HG02981 (cell line): ENCODE measurements around the gene NOS3.

Experiments
- ATAC-seq: cut with Tn5 transposase; IDR thresholded peaks from one replicate; pipeline ENCODE4 v1.9.1; 2021; ENCODE audit warnings: mild to moderate bottlenecking, moderate library complexity; ENCODE audit not compliant: unreplicated experiment

NOS3 gene

DNA sequence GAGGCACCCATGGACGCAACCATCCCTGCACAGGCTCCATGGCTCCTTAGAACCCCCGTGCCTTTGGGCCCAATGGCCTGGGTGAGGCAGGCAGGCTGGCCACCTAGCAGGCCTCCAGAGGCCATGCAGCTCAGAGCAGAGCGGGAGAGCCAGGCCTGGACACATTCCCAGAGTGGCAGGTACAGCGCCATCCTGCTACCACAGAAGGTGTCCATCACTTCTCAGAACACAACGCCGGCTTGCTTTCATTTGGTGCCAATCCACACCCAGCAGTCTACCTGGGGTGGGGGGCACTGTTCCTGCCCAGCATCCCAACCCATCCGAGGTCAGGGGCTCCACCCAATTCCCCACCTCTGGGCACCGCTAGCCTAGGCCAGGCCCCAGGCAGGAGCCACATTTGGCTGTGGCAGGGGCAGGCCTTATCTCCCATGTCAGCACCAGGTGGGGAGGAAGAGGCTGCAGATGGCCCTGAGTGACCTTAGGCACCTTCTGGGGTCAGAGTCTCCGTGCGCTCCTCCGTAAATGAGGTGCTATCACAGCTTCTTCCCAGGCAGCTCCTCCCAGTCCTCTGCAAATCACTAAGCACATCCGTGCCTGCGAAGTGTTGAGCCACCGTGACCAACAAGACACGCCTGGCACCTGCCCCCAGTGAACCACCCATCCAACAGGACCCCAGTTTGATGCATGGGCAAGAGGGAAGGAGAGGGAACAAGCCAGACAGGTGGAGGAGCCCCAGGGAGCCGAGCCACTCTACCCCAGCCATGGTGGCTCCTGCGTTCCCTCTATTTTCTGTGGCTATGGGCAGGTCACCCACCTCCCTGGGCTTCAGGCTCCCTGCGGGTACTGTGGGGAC lies 26.9 kb upstream of the NOS3 start:
- no peak for ATAC-seq

DNA sequence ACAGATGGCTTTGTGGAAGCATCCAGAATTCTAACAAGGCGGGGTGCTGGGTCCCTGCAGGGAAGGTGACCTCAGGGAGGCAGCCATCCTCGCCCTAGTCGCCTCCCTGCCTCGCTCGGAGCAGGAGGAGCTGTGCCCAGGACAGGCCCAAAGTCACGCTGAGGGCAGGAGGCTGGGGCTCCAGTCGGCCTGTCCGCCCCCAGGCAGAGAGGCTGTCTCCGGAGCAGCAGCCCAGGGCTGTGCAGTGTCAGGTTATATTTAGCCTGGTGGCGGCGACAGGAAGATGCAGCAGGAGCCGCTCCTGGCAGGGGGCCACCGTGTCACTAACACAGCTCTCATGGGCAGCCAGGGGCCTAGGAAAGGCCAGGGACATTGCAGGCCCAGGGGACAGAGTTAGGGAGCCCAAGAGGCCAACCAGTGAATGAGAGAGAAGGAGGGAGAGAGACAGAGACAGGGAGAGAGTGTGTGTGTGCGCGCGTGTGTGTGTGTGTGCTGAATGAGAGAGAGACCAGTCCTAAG lies 26.2 kb upstream of the NOS3 start:
- ATAC-seq = no peak

- ATAC-seq = no peak
Measured at GRCh38 chr7:150965273-150965830, 25.5 kb upstream of the NOS3 start.

- ATAC-seq = no peak
Measured at GRCh38 chr7:150966002-150966401, 24.8 kb upstream of the NOS3 start.

DNA sequence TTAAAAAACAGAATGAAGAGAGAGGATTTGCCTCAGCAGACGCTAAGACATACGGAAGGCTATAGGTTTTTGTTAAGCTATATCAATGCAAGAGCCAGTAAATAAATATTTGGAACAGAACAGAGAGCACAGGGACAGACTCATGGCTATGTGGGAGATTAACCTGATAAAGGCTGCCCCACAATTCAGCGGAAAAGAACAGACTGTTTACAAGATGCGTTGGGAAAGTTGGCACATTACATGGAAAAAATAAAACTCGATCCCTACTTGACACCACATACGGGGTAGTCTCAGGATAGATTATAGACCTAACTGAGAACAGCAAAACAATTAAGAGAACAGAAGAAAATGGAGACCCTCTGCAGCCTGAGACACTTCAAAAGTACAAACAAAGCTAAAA lies 23.5 kb upstream of the NOS3 start:
- no peak for ATAC-seq

DNA sequence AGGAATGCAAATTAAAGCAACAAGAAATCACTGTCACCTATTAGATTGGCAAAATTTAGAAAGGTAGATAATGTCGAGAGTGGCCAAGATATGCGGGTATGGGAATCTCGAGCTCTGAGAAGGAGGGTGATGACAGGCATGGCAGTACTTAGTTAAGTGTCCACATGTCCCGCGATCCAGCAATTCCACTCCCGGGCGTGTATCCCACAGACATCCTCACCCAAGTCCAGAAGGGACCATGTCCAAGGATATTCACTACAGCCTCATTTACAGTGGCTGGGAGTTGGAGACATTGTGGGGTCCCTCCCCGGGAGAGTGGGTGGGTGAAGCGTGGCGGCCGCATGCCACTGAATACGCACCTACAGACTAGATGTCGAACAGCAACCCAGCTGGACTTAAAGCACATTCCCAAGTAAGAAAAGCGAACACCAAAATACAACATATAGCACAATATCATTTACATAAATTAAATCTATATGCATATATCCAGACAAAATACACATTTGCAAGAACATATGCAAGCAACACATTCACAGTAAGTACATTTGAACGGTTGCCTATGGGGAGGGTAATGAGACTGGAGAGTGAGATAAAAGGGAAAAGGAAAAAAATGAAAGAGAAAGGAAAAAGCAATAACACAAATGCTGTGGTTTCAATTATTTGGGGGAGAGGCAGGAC lies 22.6 kb upstream of the NOS3 start:
- no peak for ATAC-seq

DNA sequence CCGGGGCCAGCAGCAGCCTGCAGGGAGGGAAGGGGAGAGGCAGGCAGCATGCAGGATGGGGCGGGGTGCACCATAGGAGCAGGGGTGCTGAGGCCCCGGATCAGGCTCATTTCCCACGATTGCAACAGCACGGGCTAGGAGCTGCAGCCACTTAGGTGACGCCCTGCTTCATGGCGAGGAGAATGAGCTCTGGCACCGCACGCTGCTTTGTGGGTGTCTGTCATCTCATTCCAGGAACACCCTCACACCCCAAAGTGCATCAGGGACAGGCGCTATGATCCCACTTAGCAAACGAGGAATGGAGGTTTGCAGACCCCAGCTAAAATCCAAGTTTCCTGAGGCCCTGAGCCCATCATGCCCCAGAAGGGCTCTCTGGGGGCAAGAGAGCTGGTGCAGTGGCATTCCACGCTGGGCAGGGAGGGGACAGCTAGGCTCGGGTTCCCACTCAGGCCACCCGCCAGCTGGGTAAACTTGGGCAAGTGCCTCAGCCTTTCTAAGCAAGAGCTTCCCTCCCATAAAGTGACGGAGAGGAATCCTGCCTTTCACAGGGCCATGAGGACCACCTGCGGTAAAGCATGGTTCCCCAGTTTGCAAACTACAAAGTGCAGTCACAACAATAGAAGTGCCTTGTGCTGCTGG lies 22.0 kb upstream of the NOS3 start:
- no peak for ATAC-seq

DNA sequence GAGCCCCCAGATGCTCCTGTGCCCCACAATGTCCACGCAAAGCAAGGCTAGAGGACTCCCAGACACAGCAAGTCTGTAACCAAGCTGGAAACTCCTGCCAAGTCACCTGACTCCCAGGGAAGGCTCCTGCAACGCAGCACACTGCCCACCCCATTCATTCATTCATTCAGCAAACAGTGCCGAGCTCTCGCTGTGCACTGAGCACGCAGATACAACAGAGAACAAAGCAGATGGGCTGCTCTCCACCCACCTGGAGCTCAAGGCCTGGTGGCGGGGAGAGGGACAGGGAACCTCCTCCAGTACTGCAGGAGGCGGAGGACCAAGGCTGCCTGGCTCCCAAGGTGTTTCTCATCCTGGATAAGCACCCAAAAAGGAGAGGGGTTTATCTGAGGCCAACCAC lies 21.3 kb upstream of the NOS3 start:
- no peak for ATAC-seq

DNA sequence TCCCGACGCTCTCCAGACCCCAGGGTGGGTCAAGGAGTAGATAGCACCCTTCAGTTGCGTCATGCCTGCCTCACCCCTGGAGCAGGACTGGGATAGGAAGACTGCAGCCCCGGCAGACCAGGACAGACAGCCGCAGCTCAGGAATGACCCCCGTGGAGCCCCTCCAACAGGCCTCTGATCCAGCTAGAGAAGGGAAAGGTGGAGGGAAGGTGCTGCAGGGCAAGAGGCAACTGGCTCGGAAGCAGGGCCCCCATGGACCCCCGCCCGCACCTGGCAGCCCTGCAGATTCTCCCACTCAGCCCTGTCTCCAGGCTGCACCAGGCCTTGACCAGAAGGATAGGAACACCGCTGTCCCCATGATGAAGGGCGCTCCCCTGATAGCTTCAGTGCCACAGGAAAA lies 20.4 kb upstream of the NOS3 start:
- ATAC-seq = no peak

DNA sequence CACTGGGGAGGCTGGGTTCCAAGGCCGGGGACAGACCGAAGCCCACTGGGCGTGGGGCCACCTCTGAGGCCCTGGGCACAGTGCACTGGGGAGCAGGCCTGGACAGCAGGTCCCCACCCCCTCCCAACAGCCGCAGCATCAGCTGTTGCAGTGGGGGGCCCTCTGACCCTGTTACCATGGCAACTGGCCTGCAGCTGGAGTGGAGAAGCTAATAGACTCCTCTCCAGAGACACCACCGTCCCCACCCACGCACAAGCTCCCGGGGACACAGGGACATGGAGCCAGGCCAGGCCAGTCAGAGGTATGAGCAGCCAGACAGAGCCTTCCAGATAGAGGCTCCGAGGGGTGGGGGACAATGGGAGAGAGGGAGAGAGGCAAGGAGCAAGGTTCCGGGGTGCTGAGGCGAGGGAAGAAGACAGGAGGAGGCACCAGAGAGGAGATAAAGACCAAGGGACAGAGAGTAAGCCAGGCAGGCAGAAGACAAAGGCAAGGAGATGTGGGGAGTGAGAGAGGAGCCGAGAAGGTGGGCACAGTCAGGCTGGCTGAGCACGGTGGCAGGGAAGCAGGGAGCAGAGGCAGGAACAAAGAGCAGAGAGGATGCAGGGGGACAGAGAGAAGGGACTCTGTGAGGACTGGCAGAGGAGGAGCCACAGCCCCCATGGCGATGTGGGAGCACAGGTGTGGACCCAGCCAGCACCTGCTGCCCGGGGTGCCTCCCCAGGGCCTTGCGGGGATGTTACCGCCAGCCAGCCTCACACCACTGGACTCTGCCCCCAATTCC lies 19.4 kb upstream of the NOS3 start:
- ATAC-seq = no peak

- ATAC-seq = no peak
Measured at GRCh38 chr7:150972023-150972468, 18.8 kb upstream of the NOS3 start.

GRCh38 chr7:150972741-150973140 lies 18.1 kb upstream of the NOS3 start:
- ATAC-seq = no peak

DNA sequence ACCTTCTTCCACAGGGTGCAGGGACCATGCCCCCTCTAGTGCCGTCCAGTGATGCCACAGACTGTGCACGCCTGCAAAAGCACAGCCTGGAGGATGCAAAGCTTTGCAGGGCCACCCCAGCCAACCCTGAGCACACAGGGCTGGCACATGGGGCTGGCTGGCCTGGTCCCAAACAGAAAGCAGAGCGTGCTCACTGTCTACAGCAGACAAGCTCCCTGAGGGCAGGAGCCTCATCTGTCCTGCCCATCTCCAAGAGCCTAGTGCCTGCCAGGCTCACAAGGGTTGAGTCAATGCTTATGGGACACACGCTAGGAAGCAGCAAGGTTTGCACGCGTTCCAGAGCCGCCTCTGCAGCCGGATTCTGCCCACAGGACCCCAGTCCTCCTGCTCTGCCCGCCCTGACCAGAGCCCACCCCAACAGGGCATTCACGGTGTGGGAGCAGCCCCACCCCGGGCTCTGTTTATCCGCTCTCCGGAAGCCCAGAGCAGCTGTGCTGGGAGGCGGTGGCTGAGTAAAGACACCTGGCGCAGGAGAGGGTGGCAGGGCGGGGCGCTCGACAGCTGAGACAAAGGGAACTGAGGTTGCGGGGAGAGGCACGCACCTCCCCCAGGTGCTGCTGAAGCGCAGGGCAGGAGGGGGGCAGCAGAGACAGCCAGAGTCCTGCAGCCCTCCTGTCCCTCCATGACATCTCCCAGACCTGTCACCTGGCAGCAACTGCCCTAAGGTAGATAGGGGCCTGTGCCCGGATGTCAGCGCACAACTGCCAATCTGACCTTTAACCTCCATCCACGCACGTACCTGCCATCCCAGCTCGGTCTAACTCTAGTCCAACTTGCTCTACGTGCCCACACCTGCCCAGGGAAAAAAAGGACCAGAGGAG lies 17.0 kb upstream of the NOS3 start:
- no peak for ATAC-seq

DNA sequence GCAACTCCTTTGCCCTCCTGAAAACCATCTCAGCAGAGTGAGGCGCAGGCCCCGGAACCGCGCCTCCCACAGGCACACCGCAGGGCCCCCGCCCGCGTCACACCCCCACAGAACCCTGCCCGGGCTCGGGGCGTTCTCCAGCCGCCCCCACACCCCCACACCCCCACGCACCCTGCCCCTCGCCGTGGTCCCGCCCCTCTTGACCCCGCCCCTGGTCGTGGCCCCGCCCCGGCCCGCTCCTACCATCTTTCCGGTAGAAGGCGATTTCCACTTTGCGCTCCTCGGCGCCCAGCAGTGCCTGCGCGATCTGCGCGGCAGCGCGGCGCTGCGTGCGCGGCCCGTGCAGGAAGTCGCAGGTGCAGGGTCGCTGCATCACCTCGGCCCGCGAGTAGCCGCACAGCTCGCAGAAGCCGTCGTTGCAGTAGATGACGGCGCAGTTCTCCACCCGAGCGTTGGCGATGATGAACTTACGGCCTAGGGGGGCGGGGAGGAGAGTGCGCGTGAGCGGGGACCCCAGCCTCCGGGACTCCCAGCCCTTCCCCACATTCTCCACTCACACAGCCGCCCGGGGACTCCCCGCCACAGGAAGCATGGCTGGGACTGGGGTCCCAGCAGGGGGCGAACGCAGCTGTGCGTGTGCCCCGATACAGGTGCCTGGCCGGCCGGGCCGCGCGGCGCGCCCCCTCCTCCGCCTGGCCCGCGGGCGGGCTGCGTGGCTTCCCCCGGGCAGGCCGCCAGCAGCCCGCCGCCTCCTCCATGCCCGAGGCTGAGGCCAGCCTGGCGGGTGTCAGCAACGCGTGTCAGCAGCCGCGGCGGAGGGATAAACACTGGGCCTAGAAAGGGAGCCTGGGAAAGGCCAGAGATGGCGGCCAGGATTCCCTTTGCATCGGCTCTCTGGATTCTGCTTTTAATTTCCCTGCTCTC lies 16.1 kb upstream of the NOS3 start:
- ATAC-seq = peak; percentile 49

- ATAC-seq = no peak
Measured at GRCh38 chr7:150975536-150976319, 15.1 kb upstream of the NOS3 start.

DNA sequence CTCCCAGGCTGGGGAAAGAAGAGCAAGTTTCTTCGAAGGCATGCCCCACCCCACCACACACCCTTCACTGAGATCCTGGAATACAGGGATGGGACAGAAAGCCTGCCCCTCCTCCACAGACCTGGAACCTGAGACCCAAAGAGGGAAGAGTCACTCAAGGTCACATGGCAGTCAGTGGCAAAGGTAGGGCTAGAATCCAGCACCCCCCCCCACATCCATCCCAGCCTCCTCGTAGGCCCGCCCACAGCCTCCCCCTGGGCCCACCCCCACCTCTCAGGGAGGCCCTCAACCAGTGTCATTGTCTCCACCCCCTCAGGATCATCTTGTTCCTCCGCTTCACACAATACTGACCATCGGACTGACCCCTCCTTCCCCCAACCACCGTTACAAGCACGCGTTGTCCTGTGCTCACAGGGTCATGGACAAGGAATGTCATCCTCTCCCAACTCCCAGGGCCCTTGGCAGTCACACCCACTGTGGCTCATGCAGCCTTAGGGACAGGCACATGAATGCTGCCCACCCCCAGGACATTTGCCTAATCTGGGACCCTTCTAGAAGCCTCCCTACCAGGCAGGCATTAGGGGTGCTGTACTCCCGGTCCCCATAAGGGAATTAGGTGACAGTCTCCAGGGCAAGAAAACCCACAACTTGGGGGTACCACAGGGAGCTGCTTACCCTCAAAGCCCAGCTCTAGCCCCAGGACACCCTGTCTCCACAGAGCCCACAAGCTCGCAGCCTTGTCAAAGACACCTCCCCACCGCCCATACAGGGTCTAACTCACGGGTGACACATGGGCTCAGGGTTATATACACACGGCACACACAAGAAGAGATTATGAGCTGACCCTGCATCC lies 14.1 kb upstream of the NOS3 start:
- ATAC-seq = no peak
